ENCODE data around the gene MBD5.

GRCh38 chr2:148527488-148528340 is 506.8 kb downstream of the MBD5 start:
- TF ChIP-seq CTCF (IDR thresholded peaks at IDR 0.05), result no peak
- TF ChIP-seq ZFX (IDR thresholded peaks at IDR 0.05; ENCODE audit: borderline replicate concordance), result no peak
